Measurements from ENCODE around the gene DCAF6.
A peak's percentile ranks its signal among the peaks of the same experiment; 100 is the strongest.
"Not testable (repeated sequence)": the region's sequence is repeated elsewhere in the genome, so short reads cannot be mapped to it uniquely, and the experiment has no call there.

The DCAF6 gene

GRCh38 chr1:168035345-168035744 lies 98.9 kb downstream of the DCAF6 start:
- no peak for DNase-seq

- no peak for DNase-seq
Measured at GRCh38 chr1:168042362-168042761, 105.9 kb downstream of the DCAF6 start.

- DNase-seq = no peak
Measured at GRCh38 chr1:168045311-168045710, 108.8 kb downstream of the DCAF6 start.

GRCh38 chr1:168050307-168050706 lies 113.8 kb downstream of the DCAF6 start:
- DNase-seq = no peak

GRCh38 chr1:168050880-168051279 lies 114.4 kb downstream of the DCAF6 start:
- DNase-seq = no peak

- no peak for DNase-seq
Measured at GRCh38 chr1:168053681-168054080, 117.2 kb downstream of the DCAF6 start.

- no peak for DNase-seq
Measured at GRCh38 chr1:168054117-168054516, 117.6 kb downstream of the DCAF6 start.

GRCh38 chr1:168056152-168056551 lies 119.7 kb downstream of the DCAF6 start:
- not testable (repeated sequence) for DNase-seq

- DNase-seq = no peak
Measured at GRCh38 chr1:168057355-168057754, 120.9 kb downstream of the DCAF6 start.

GRCh38 chr1:168057921-168058320 lies 121.4 kb downstream of the DCAF6 start:
- DNase-seq = no peak

GRCh38 chr1:168064216-168064615 lies 127.7 kb downstream of the DCAF6 start:
- DNase-seq = no peak

GRCh38 chr1:168065506-168065905 lies 129.0 kb downstream of the DCAF6 start:
- DNase-seq = no peak

GRCh38 chr1:168069384-168069783 lies 132.9 kb downstream of the DCAF6 start:
- no peak for DNase-seq

- no peak for DNase-seq
Measured at GRCh38 chr1:168079761-168080160, 143.3 kb downstream of the DCAF6 start.

- DNase-seq = no peak
Measured at GRCh38 chr1:168081373-168082007, 145.0 kb downstream of the DCAF6 start.

GRCh38 chr1:168082008-168082876 lies 145.8 kb downstream of the DCAF6 start:
- DNase-seq = peak; percentile 45

GRCh38 chr1:168083456-168084325 lies 147.2 kb downstream of the DCAF6 start:
- no peak for DNase-seq

GRCh38 chr1:168084396-168085231 lies 148.1 kb downstream of the DCAF6 start:
- DNase-seq = peak; percentile 42

GRCh38 chr1:168085401-168085872 lies 149.0 kb downstream of the DCAF6 start:
- DNase-seq = no peak

GRCh38 chr1:168086438-168086837 lies 150.0 kb downstream of the DCAF6 start:
- no peak for DNase-seq

- DNase-seq = no peak
Measured at GRCh38 chr1:168087696-168088095, 151.2 kb downstream of the DCAF6 start.
